HepG2 (cell line): ENCODE results near the gene CDAN1. TPM values are rescaled to one million over a fixed set of nuclear protein-coding genes. Genes with fewer than 3 reads are reported as not detected.

Experiments used
- ATAC-seq: fragments of 200-7000 bp; cut with Tn5 transposase; 3 replicates; pipeline ENCODE4 v1.9.1; 2020; ENCODE audit warnings: mild to moderate bottlenecking, moderate library complexity
- BruUV-seq: library from RNA; stranded (reverse); fragments of 400-500 nt; replicated peaks from 2 replicates; lab custom pipeline; 2021; lab: Mats Ljungman, UMichigan
- CTCF ChIA-PET: fragments of 300-600 bp; formaldehyde crosslinking; extraction: SDS; loops from one replicate; lab custom pipeline; 2021; ENCODE audit warnings: low total read pairs, inconsistent platforms, low intra/inter-chr PET ratio; lab: Yijun Ruan, JAX
- POLR2A ChIA-PET: fragments of 350-600 bp; sonication (Branson Sonifier 250); formaldehyde crosslinking; loops from one replicate; lab custom pipeline; 2020; ENCODE audit warnings: antibody characterized with exemption, inconsistent platforms; lab: Yijun Ruan, JAX
- DNase-seq: peaks from one replicate; pipeline ENCODE4 v3.0.0-alpha.2; 2015; ENCODE audit warnings: low spot score
- FAIRE-seq: peaks from 3 replicates; lab custom pipeline; 2011; peaks lifted over from hg19 to GRCh38; lab: Jason Lieb, UNC
- H2AFZ ChIP-seq: one replicate; pipeline ENCODE4 v1.6.1; 2011; ENCODE audit warnings: low read length, inconsistent platforms
- H3K27ac ChIP-seq: fragments of 300-600 bp; 3 replicates; pipeline ENCODE4 v1.8.0; 2011; ENCODE audit warnings: mixed run types, mild to moderate bottlenecking, mixed read lengths, low read length, inconsistent platforms; ENCODE audit not compliant: insufficient read depth; ENCODE audit errors: extremely low read length
- H3K27me3 ChIP-seq, 2 experiments: fragments of 200-600 bp in 1 of 2; 2 replicates in 1 of 2; 3 replicates in 1 of 2; pipeline versions ENCODE4 v1.6.0 to v1.8.0; 2011; ENCODE audit warnings: low read length in 2 of 2, mild to moderate bottlenecking in 2 of 2, moderate library complexity in 2 of 2, inconsistent platforms in 1 of 2; ENCODE audit not compliant: insufficient read depth in 2 of 2, control insufficient read depth in 1 of 2
- H3K36me3 ChIP-seq, 2 experiments: fragments of 200-600 bp in 1 of 2; replicated peaks in 1 of 2; 2 replicates in 1 of 2; 3 replicates in 1 of 2; pipeline versions ENCODE4 v1.5.1 to v1.8.0; 2011; ENCODE audit warnings: low read length in 2 of 2, inconsistent platforms in 1 of 2; ENCODE audit not compliant: insufficient read depth in 2 of 2, control insufficient read depth in 1 of 2
- H3K4me1 ChIP-seq: 2 replicates; pipeline ENCODE4 v1.5.1; 2012; ENCODE audit warnings: low read length, inconsistent platforms; ENCODE audit not compliant: insufficient read depth
- H3K4me2 ChIP-seq: 2 replicates; pipeline ENCODE4 v1.6.0; 2011; ENCODE audit warnings: low read depth, low read length, inconsistent platforms
- H3K4me3 ChIP-seq, 3 experiments: fragments of 200-600 bp in 1 of 3; sonication (generic), shearing (Covaris generic) in 1 of 3; replicated peaks in 1 of 3; 2 replicates each; pipeline ENCODE4 v1.5.1; 2011 to 2016; ENCODE audit warnings: low read length in 3 of 3, inconsistent platforms in 2 of 3, low read depth in 2 of 3, mild to moderate bottlenecking in 2 of 3, control low read depth in 1 of 3, mixed read lengths in 1 of 3; ENCODE audit not compliant: insufficient read depth in 1 of 3
- H3K79me2 ChIP-seq: one replicate; pipeline ENCODE4 v1.6.1; 2011; ENCODE audit warnings: low read length, inconsistent platforms; ENCODE audit not compliant: insufficient read depth
- H3K9ac ChIP-seq: 2 replicates; pipeline ENCODE4 v1.6.0; 2011; ENCODE audit warnings: mild to moderate bottlenecking, low read depth, low read length, inconsistent platforms; ENCODE audit not compliant: insufficient read depth
- H3K9me3 ChIP-seq: 2 replicates; pipeline ENCODE4 v1.5.1; 2012; ENCODE audit warnings: mild to moderate bottlenecking, low read length
- H4K20me1 ChIP-seq: 2 replicates; pipeline ENCODE4 v1.6.0; 2011; ENCODE audit warnings: inconsistent platforms, mild to moderate bottlenecking, low read length, moderate library complexity; ENCODE audit not compliant: insufficient read depth
- GLMP ChIP-seq: sonication (generic); formaldehyde crosslinking; IDR thresholded peaks from 2 replicates; pipeline ENCODE4 v1.9.0; 2021; ENCODE audit warnings: missing genetic modification reagents, mild to moderate bottlenecking, borderline replicate concordance
- KLF16 ChIP-seq, 2 experiments: sonication (generic) in 1 of 2; formaldehyde crosslinking in 1 of 2; IDR thresholded peaks; 2 replicates each; pipeline versions ENCODE4 v1.6.1 to v1.8.0; 2016 to 2023; ENCODE audit warnings: missing genetic modification reagents in 2 of 2, missing compliant biosample characterization in 1 of 2
- MEIS2 ChIP-seq: sonication (generic); formaldehyde crosslinking; IDR thresholded peaks from 2 replicates; pipeline ENCODE4 v1.9.0; 2021; ENCODE audit warnings: mild to moderate bottlenecking, missing genetic modification reagents
- PHF5A ChIP-seq: IDR thresholded peaks from one replicate; pipeline ENCODE4 v1.6.1; 2018; ENCODE audit warnings: low read depth, missing genetic modification reagents; ENCODE audit not compliant: unreplicated experiment
- ZFP36 ChIP-seq: fragments of 150-350 bp; IDR thresholded peaks from 2 replicates; pipeline ENCODE4 v1.6.1; 2018; ENCODE audit warnings: borderline replicate concordance, low read length, low read depth; ENCODE audit not compliant: partially characterized antibody
- ZNF101 ChIP-seq: sonication (generic); formaldehyde crosslinking; IDR thresholded peaks from 2 replicates; pipeline ENCODE4 v1.4.0; 2020; ENCODE audit warnings: mild to moderate bottlenecking, low read depth, missing genetic modification reagents, borderline replicate concordance
- ZNF33B ChIP-seq: sonication (generic); formaldehyde crosslinking; IDR thresholded peaks from 2 replicates; pipeline ENCODE4 v1.5.1; 2020; ENCODE audit warnings: mild to moderate bottlenecking, missing genetic modification reagents
- ZNF484 ChIP-seq: sonication (generic); formaldehyde crosslinking; IDR thresholded peaks from 2 replicates; pipeline ENCODE4 v1.5.1; 2020; ENCODE audit warnings: mild to moderate bottlenecking, low read depth, missing genetic modification reagents, borderline replicate concordance
- ZNF766 ChIP-seq: sonication (generic); formaldehyde crosslinking; IDR thresholded peaks from 2 replicates; pipeline ENCODE4 v1.5.0; 2020; ENCODE audit warnings: missing genetic modification reagents, borderline replicate concordance
- ZNF777 ChIP-seq: sonication (generic); formaldehyde crosslinking; IDR thresholded peaks from 2 replicates; pipeline ENCODE4 v1.4.0; 2020; ENCODE audit warnings: missing genetic modification reagents
- ZNF788 ChIP-seq: sonication (generic); formaldehyde crosslinking; IDR thresholded peaks from 2 replicates; pipeline ENCODE4 v1.5.0; 2020; ENCODE audit warnings: mild to moderate bottlenecking, missing genetic modification reagents, borderline replicate concordance
- ZNF790 ChIP-seq: sonication (generic); formaldehyde crosslinking; IDR thresholded peaks from 2 replicates; pipeline ENCODE4 v1.8.0; 2022; ENCODE audit warnings: missing genetic modification reagents, mild to moderate bottlenecking, borderline replicate concordance
- WGBS: methylation state at CpG from one replicate; pipeline ENCODE4 v1.1.6; 2017; ENCODE audit warnings: low lambda C conversion rate; 5-methylcytosine and 5-hydroxymethylcytosine counted together
- in situ Hi-C: cut with HindIII; loops from 2 replicates; pipeline ENCODE4 v1.10.0; 2017; ENCODE audit warnings: low pct_unique_long_range_greater_than_20kb; ENCODE audit not compliant: extremely low pct_ligation_motif_present
- intact Hi-C: fragments of 100-400 bp; cut with micrococcal nuclease; formaldehyde crosslinking; loops from one replicate; pipeline ENCODE4 v1.10.0; 2022; ENCODE audit not compliant: unreplicated experiment
- polyA plus RNA-seq, 8 experiments: library from polyadenylated mRNA; depleted of rRNA in 3 of 8; stranded (reverse) in 7 of 8; unstranded in 1 of 8; fragments of >200 nt; fragmentation: Illumina TruSeq in 4 of 8; extraction: Trizol in 4 of 8; gene quantifications; 2 replicates each; pipeline versions ENCODE4 v1.2.1 to v1.2.3, GENCODE V29; 2011 to 2016; ENCODE audit warnings: low read depth in 4 of 8, missing spikeins in 1 of 8, mixed read lengths in 1 of 8; ENCODE audit not compliant: insufficient read depth in 1 of 8
- total RNA-seq, 5 experiments: library from RNA; depleted of rRNA; stranded (reverse); fragments of >200 nt; fragmentation: Illumina TruSeq; extraction: Trizol; gene quantifications; 2 replicates each; pipeline ENCODE4 v1.2.3, GENCODE V29; 2016; ENCODE audit warnings: low read depth in 1 of 5
- TF ChIP-seq, protein P1 (sequence below): sonication (generic); formaldehyde crosslinking; IDR thresholded peaks from 2 replicates; pipeline ENCODE4 v1.4.0; 2020; ENCODE audit warnings: missing genetic modification reagents

The CDAN1 gene
- total and polyA plus RNA-seq, 2 of the 13 experiments (the other 11 are each of a cell fraction or from before 2014, with no cell fraction given), result 5.0 to 16.1 TPM

DNA sequence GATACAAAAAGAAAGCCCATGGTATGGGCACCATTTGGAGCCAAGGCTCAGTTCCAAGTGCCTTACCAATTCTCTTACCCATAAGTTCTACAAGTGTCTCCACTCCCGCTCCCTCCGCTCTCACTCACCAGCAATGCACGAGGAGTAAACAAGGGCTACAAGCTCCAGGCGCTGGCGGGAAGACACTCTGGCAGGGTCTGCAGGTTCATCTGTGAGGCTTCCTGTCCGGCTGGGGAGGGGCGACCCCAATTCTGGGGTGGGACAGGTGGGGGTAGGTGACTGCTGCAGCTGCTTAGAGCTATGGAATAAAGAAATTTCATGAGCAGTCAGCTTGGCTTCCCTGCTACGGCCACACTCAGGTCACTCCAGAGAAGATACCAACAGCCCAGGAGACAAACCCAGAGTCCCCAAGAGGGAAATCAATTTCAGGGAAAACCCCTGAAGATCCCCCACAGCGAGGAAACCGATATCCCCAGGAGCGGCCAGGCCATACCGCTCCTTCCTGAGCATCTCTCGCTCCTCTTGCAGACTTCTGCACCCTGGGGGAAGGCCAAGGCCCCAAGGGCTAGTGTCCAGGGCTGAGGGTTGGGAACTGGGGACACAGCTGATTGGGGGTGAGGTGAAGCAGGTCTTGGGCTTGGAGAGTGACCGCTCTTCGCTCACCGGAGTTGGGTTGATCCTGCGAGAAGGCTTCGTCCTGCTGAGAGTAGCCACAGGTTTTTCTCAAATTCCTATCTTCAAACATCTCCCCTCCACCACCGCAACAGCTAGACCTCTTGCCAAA is 1.4 kb downstream of the CDAN1 start:
- ATAC-seq, result no peak
- peaks cover 12% of the 10 kb centered on the region for H3K79me2 ChIP-seq
- H3K9ac ChIP-seq, result peak overlapping the region; percentile 86
- CTCF ChIA-PET, result no interaction called here
- POLR2A ChIA-PET, result no interaction called here
- in situ Hi-C loops, result loop anchor here (5.0 kb wide), 1 partner anchor 187 kb away; the partner anchor contains the start of gene TTBK2
- H3K27me3 ChIP-seq, result no peaks in the 10 kb centered on the region
- H3K4me3 ChIP-seq, result peak overlapping the region; percentile 76 to 94 (median 86)
- intact Hi-C loops, result no loop called here
- no peak overlapping the region for H2AFZ ChIP-seq
- WGBS, result 94% methylated on average over 14 of the region's 19 CpGs
- TF ChIP-seq ZNF788 (CRISPR knock-in tag) (0 out of 2 replicates have a peak, but pooled peaks have one; percentile 14), GLMP (CRISPR knock-in tag) (no peak)
- TF ChIP-seq, all 625 proteins: peak for 1
- BruUV-seq, result TSS peak; percentile 48
- no peak for FAIRE-seq
- Histone ChIP-seq H3K4me2 (peak overlapping the region; percentile 80), H4K20me1 (0 out of 2 replicates have a peak, but pooled peaks cover 2% of the 10 kb centered on the region), H3K27ac (no peak overlapping the region), H3K4me1 (peaks cover 21% of the 10 kb centered on the region), H3K9me3 (no peaks in the 10 kb centered on the region), H3K36me3 (peaks cover 18 to 49% of the 10 kb centered on the region in 2 experiments)
- DNase-seq, result no peak

DNA sequence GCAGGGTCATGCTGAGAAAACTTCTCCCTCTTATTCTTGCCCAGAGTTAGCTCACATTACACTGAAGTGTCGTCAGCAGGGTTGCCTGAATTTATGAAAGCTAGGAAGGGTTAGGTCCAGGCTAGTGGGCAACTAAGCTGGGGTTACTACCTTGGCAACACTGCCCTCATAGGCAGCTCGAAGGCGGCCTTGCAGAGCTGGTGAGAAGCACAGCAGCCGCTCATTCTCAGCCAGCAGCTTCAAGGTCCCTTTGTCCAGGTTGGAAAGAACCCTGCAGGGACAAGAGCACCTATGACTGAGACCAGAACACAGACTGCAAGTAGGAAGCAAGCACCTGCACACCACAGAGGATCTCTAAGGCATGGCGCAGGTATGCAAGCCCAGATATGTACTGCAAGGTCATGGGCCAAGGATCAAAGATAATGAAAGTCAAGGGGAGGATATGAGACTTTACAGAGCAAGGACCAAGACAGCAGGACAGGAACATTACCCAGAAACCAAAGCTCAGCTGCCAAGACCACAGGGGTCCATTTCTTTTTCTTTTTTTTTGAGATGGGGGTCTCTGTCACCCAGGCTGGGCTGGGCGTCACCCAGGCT is 2.8 kb downstream of the CDAN1 start:
- H3K4me3 ChIP-seq, result no peak overlapping the region
- H2AFZ ChIP-seq, result no peak overlapping the region
- 0 out of 2 replicates have a peak, but pooled peaks cover 2% of the 10 kb centered on the region for H4K20me1 ChIP-seq
- peaks cover 21% of the 10 kb centered on the region for H3K4me1 ChIP-seq
- H3K4me2 ChIP-seq, result no peak overlapping the region
- H3K9ac ChIP-seq, result no peak overlapping the region
- CTCF ChIA-PET, result no interaction called here
- H3K9me3 ChIP-seq, result no peaks in the 10 kb centered on the region
- no peak for FAIRE-seq
- in situ Hi-C loops (no loop called here), intact Hi-C loops (no loop called here)
- DNase-seq, result no peak
- ATAC-seq, result no peak
- no peak overlapping the region for H3K27ac ChIP-seq
- no TSS peak for BruUV-seq
- no peaks in the 10 kb centered on the region for H3K27me3 ChIP-seq
- WGBS, result 100% methylated on average over 3 of the region's 6 CpGs
- H3K36me3 ChIP-seq, result peaks cover 27 to 61% of the 10 kb centered on the region in 2 experiments
- POLR2A ChIA-PET, result no interaction called here
- H3K79me2 ChIP-seq, result peaks cover 12% of the 10 kb centered on the region
- TF ChIP-seq ZFP36, result no peak
- TF ChIP-seq ZNF777 (CRISPR knock-in tag), result no peak
- no peak for TF ChIP-seq ZNF484 (CRISPR knock-in tag)
- no peak for TF ChIP-seq MEIS2
- TF ChIP-seq PHF5A, result no peak
- no peak for TF ChIP-seq ZNF766 (CRISPR knock-in tag)
- TF ChIP-seq, protein P1, sequence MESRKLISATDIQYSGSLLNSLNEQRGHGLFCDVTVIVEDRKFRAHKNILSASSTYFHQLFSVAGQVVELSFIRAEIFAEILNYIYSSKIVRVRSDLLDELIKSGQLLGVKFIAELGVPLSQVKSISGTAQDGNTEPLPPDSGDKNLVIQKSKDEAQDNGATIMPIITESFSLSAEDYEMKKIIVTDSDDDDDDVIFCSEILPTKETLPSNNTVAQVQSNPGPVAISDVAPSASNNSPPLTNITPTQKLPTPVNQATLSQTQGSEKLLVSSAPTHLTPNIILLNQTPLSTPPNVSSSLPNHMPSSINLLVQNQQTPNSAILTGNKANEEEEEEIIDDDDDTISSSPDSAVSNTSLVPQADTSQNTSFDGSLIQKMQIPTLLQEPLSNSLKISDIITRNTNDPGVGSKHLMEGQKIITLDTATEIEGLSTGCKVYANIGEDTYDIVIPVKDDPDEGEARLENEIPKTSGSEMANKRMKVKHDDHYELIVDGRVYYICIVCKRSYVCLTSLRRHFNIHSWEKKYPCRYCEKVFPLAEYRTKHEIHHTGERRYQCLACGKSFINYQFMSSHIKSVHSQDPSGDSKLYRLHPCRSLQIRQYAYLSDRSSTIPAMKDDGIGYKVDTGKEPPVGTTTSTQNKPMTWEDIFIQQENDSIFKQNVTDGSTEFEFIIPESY (CRISPR knock-in tag), result no peak
- TF ChIP-seq ZNF101 (CRISPR knock-in tag), result no peak
- no peak for TF ChIP-seq KLF16 (CRISPR knock-in tag; IDR thresholded peaks at IDR 0.05)
- no peak for TF ChIP-seq ZNF33B (CRISPR knock-in tag)
- TF ChIP-seq ZNF790 (CRISPR knock-in tag), result no peak
